Immature natural killer cell (primary cell): ENCODE data around the gene PKP2. TPM values are rescaled to one million over a fixed set of nuclear protein-coding genes. Genes with fewer than 3 reads are reported as not detected.

Source experiments
- DNase-seq, 3 donors: peaks; one replicate each; pipeline ENCODE4 v3.0.0; 2022; ENCODE audit warnings: mixed read lengths in 1 of 3
- H3K27ac Mint-ChIP-seq, 6 donors: one replicate each; pipeline ENCODE4 v1.8.0; 2020; ENCODE audit warnings: mixed read lengths in 6 of 6, mild to moderate bottlenecking in 5 of 6, inconsistent platforms in 4 of 6, moderate library complexity in 3 of 6
- H3K27me3 Mint-ChIP-seq, 3 donors: one replicate each; pipeline ENCODE4 v1.8.0; 2020 to 2021; ENCODE audit warnings: low read depth in 3 of 3, mild to moderate bottlenecking in 3 of 3, mixed read lengths in 3 of 3, moderate library complexity in 3 of 3, inconsistent platforms in 1 of 3
- H3K36me3 Mint-ChIP-seq, 3 donors: one replicate each; pipeline ENCODE4 v1.8.0; 2020; ENCODE audit warnings: mixed read lengths in 3 of 3, inconsistent platforms in 2 of 3, mild to moderate bottlenecking in 2 of 3
- H3K4me1 Mint-ChIP-seq, 2 donors: one replicate each; pipeline ENCODE4 v1.8.0; 2020; ENCODE audit warnings: inconsistent platforms in 2 of 2, mild to moderate bottlenecking in 2 of 2, mixed read lengths in 2 of 2, moderate library complexity in 1 of 2
- H3K4me3 Mint-ChIP-seq, 5 donors: one replicate each; pipeline ENCODE4 v1.8.0; 2020; ENCODE audit warnings: mild to moderate bottlenecking in 5 of 5, mixed read lengths in 5 of 5, inconsistent platforms in 3 of 5, moderate library complexity in 3 of 5
- H3K9me3 Mint-ChIP-seq, 6 donors: one replicate each; pipeline ENCODE4 v1.8.0; 2020; ENCODE audit warnings: mild to moderate bottlenecking in 6 of 6, mixed read lengths in 6 of 6, inconsistent platforms in 4 of 6, moderate library complexity in 3 of 6
- polyA plus RNA-seq, 3 donors: library from polyadenylated mRNA; unstranded; fragments of 300-500 nt; fragmentation: Illumina TruSeq; gene quantifications; one replicate each; pipeline ENCODE4 v1.2.3, GENCODE V29; 2021

PKP2 gene
- polyA plus RNA-seq, 3 donors from 2014 or later = 0.21 to 0.34 TPM; not detected in 1

DNA sequence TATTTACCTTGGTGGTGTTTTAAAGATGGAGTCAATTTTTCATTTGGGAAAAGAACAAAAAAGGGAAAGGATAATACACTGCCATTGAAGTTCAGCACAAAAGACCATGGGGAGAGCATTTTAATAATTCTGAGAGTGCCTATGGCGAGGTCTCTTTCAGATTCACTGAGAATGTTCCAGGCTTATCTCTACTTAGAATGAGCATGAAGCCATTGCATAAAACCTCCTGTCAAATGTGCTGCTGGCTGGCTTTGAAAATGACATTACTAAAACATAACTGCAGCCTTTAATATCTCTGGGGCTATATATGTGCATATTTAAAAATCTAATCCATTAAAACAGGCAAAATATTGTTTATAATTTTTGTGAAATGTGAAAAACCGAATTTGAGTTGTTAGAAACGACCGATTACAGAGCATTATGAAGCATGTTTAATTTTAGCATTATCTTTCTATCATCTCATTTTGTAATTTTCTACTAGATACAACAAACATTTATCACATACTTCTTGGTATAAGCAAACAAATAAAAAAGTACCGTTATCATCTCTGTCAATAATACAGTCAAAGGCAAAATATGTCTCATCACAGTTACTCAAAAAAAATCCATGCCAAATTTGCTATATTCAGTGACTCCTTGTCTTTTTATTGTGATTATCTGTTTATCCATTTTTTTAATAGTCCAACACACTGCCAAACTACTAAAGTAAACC lies 95.2 kb downstream of the PKP2 start:
- Mint-ChIP-seq H3K27ac (no peak overlapping the region), H3K36me3 (no peaks in the 10 kb centered on the region), H3K4me1 (no peaks in the 10 kb centered on the region), H3K27me3 (peaks cover 0 to 6% (median 2%) of the 10 kb centered on the region in 3 donors), H3K4me3 (no peak overlapping the region), H3K9me3 (peaks cover 0 to 12% (median 0%) of the 10 kb centered on the region in 6 donors)
- no peak for DNase-seq

DNA sequence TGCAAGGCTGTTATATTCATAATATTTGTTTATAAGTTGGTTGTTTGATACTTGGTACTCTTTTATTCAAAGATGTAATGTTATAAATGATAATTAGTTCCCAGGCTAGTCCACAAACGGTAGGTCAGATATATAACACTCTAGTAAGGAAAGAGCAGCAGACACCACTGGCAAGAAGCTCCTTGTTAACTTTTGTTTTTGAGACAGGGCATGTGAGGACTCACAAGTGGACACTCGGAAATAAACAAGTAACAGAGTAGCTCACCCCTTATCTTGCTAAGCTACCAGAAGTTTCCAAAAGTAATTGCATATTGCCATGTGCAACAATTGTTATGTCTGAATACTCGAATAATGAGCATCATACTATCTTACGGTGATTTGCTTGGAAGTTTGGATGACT lies 102.3 kb downstream of the PKP2 start:
- H3K27ac Mint-ChIP-seq = no peak overlapping the region
- DNase-seq = no peak
- no peak overlapping the region for H3K4me3 Mint-ChIP-seq
- H3K36me3 Mint-ChIP-seq = no peaks in the 10 kb centered on the region
- H3K27me3 Mint-ChIP-seq = peaks cover 0 to 6% (median 2%) of the 10 kb centered on the region in 3 donors
- no peaks in the 10 kb centered on the region for H3K9me3 Mint-ChIP-seq
- H3K4me1 Mint-ChIP-seq = no peaks in the 10 kb centered on the region

DNA sequence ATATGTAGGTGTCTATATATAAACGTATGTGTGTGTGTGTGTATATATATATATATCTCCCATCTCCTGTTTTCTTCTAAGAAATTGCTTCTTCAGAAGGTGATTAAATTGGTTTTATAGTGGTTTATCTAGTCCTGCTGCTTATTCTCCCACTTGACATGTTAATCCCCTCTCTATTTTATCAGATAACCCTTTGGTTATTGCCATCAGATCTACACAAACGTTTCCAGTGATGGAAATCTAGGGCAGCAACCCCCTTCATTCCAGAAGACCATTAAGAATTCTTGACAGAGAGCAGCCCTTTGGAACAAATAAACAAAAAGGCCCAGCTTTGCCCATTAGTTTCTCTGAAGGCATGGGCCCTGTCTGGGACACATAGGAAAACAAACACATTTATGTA lies 106.7 kb downstream of the PKP2 start:
- H3K36me3 Mint-ChIP-seq = no peaks in the 10 kb centered on the region
- no peak overlapping the region for H3K4me3 Mint-ChIP-seq
- peaks cover 0 to 4% (median 1%) of the 10 kb centered on the region in 3 donors for H3K27me3 Mint-ChIP-seq
- no peaks in the 10 kb centered on the region for H3K4me1 Mint-ChIP-seq
- no peaks in the 10 kb centered on the region for H3K9me3 Mint-ChIP-seq
- DNase-seq = no peak
- H3K27ac Mint-ChIP-seq = no peak overlapping the region

DNA sequence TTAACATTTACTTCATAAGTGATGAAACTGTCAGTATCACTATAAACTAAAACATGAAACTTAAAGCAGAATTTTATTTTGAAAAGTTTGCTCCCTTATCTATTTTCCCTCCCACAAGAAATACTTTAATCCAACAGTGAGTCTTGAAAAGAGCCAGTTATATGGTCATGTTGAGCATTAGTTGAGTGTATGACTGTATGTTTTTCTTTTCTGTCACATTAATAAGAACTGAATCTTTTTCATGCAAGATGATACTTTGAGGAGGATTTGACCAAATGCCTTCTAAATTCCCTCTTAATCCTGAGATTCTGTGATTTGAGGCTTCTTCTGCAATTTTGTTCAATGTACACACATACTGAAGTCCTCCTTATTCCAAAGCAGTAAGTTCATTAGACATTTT lies 107.1 kb downstream of the PKP2 start:
- Mint-ChIP-seq H3K4me1 (no peaks in the 10 kb centered on the region), H3K36me3 (no peaks in the 10 kb centered on the region), H3K4me3 (no peak overlapping the region), H3K27me3 (peaks cover 0 to 4% (median 1%) of the 10 kb centered on the region in 3 donors), H3K9me3 (no peaks in the 10 kb centered on the region), H3K27ac (no peak overlapping the region)
- no peak for DNase-seq

DNA sequence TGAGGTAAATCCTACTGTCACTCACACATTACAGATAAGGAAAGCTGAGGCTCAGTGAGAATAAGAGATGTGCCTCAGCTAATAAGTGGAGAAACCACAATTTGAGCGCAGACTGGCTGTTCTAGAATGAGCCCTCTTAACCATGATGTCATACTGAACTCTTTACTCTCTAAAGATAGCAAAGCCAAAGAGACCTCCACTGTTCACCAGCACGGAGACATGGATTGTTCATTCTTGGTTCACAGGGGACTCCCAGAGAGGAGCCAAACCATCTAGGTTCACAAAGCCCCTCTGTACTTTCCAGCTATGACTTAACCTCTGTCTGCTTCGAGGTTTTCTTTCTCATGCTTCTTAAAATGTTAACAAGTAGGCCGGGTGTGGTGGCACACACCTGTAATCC lies 108.2 kb downstream of the PKP2 start:
- no peak overlapping the region for H3K27ac Mint-ChIP-seq

DNA sequence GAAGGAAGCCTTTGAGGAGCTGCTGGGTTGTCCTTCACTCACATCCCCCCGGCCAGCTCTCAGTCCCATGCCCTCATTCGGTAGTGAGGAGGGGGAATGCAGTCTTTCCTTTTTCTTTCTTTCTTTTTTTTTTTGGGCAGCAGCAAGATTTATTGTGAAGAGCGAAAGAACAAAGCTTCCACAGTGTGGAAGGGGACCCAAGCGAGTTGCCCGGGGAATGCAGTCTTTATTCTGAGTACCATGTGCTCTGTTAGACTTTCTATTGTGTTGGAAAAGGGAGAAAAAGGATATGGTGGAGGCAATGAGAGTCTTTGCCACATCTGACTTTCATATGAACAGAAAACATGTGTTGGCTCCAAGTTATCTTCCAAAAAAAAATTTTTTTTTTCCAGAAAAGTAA lies 111.0 kb downstream of the PKP2 start:
- no peaks in the 10 kb centered on the region for H3K9me3 Mint-ChIP-seq
- H3K36me3 Mint-ChIP-seq = no peaks in the 10 kb centered on the region
- DNase-seq = no peak
- H3K27ac Mint-ChIP-seq = no peak overlapping the region
- no peak overlapping the region for H3K4me3 Mint-ChIP-seq
- H3K4me1 Mint-ChIP-seq = no peaks in the 10 kb centered on the region
- H3K27me3 Mint-ChIP-seq = peaks cover 1 to 2% (median 2%) of the 10 kb centered on the region in 3 donors

More for the DNA sequence above, 108.2 kb downstream of the PKP2 start:
- Mint-ChIP-seq H3K27me3 (peaks cover 0 to 5% (median 1%) of the 10 kb centered on the region in 3 donors), H3K36me3 (no peaks in the 10 kb centered on the region), H3K4me3 (no peak overlapping the region), H3K4me1 (no peaks in the 10 kb centered on the region), H3K9me3 (no peaks in the 10 kb centered on the region)
- DNase-seq = no peak

DNA sequence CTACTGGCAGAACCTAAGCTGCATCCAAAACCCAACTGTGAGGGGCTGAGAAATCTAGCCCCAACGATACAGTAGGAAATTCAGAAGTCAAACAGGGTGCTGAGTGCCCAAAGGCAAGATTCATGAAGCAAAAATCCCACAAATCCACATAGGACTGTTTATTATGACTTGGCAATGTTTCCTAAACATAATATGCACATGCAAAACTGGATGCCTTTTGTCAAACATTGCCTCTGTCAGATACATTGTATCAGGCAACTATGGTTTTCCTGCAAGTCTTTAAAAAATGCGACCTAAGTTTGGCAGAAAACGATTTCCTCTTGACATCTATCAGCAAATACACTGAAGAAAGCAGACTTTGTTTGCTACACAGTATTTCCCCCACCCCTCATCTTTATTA lies 113.5 kb downstream of the PKP2 start:
- Mint-ChIP-seq H3K27me3 (peaks cover 2 to 5% (median 4%) of the 10 kb centered on the region in 3 donors), H3K9me3 (no peaks in the 10 kb centered on the region), H3K4me3 (no peak overlapping the region), H3K27ac (no peak overlapping the region), H3K36me3 (no peaks in the 10 kb centered on the region), H3K4me1 (no peaks in the 10 kb centered on the region)
- DNase-seq = no peak

DNA sequence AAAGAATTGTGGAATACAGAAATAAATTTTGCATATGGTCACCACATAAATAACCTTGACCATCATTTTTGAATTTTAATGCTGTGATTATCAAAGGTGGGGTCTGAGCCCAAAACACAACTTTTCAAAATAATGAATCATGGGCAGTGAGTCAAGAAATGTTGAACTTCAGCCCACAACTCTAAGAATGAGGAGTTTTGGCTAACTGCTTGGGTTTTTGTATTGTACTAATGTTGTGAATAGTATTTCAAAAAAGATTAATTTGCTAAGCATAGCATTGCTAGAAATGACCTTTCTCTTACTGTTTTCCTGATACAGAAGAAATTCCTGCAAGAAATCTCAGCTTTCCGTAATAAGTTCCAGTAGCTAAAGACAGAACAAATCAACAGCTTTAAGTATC lies 116.5 kb downstream of the PKP2 start:
- no peak for DNase-seq
- no peak overlapping the region for H3K27ac Mint-ChIP-seq
- peaks cover 2 to 7% (median 4%) of the 10 kb centered on the region in 3 donors for H3K27me3 Mint-ChIP-seq
- H3K4me1 Mint-ChIP-seq = no peaks in the 10 kb centered on the region
- no peaks in the 10 kb centered on the region for H3K9me3 Mint-ChIP-seq
- no peaks in the 10 kb centered on the region for H3K36me3 Mint-ChIP-seq
- H3K4me3 Mint-ChIP-seq = no peak overlapping the region

DNA sequence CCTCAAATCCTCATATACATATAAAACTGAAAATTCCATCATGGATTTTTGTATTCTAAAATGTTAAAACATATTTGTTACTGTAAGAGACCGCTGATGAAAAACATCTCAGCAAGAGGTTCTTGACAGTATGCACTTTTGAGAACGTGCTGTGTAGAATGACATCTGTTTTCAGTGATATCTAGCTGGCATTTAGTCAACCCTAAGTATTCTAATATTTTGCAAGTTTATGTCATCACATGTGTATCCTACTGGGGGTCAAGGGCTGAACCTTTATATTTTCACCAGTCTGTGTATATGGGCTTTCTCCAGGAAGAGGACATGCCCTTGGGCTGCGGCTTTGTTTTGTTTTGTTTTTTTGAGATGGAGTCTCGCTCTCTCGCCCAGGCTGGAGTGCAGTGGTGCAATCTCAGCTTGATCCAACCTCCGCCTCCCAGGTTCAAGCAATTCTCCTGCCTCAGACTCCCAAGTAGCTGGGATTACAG lies 118.8 kb downstream of the PKP2 start:
- no peak for DNase-seq
- H3K9me3 Mint-ChIP-seq = peaks cover 0 to 2% (median 0%) of the 10 kb centered on the region in 6 donors
- H3K36me3 Mint-ChIP-seq = no peaks in the 10 kb centered on the region
- H3K4me1 Mint-ChIP-seq = no peaks in the 10 kb centered on the region
- no peak overlapping the region for H3K4me3 Mint-ChIP-seq
- H3K27me3 Mint-ChIP-seq = peaks cover 2 to 7% (median 4%) of the 10 kb centered on the region in 3 donors
- no peak overlapping the region for H3K27ac Mint-ChIP-seq

DNA sequence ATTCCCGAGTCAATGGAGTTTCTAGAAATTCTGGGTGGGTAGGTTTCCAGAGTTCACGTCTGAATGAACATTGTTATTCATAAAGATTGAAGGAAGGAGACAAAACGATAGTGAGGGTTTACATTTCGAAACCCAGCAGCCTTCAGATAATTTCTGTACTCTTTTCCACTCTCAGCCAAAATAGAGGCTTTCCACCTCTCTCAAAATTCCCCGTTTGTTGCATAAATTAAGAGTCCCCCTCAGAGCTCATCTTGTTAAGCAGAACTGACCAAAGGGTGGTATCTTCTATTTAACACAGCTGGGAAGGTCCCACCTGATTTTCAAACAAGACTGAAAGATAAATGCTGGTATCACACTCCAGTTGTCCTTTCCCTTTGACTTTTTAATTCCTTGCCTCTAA lies 119.4 kb downstream of the PKP2 start:
- peaks cover 0 to 2% (median 0%) of the 10 kb centered on the region in 6 donors for H3K9me3 Mint-ChIP-seq
- no peak overlapping the region for H3K4me3 Mint-ChIP-seq
- DNase-seq = no peak
- H3K36me3 Mint-ChIP-seq = no peaks in the 10 kb centered on the region
- H3K27me3 Mint-ChIP-seq = peaks cover 2 to 7% (median 2%) of the 10 kb centered on the region in 3 donors
- no peak overlapping the region for H3K27ac Mint-ChIP-seq
- H3K4me1 Mint-ChIP-seq = no peaks in the 10 kb centered on the region

DNA sequence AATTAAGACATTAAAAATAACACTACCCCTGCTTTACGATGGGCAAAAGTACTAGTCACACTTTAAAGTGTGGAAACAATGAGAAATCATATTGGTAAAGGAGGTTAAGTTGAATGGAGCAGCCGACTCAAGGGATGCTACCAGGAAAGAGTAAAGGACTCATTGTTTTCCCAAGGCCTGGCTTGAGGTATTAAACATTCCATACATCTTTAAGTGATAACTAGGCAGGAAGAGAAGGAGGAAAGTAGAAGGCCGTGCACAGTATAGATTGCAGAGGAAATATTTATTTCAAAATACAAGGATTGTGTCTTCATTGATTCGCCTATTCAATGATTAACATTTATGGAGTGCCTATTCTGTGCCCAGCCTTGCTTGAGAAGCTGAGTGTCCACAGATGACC lies 120.3 kb downstream of the PKP2 start:
- Mint-ChIP-seq H3K27me3 (peaks cover 1 to 7% (median 2%) of the 10 kb centered on the region in 3 donors), H3K36me3 (no peaks in the 10 kb centered on the region), H3K27ac (no peak overlapping the region), H3K4me3 (no peak overlapping the region), H3K9me3 (peaks cover 0 to 2% (median 0%) of the 10 kb centered on the region in 6 donors), H3K4me1 (no peaks in the 10 kb centered on the region)
- no peak for DNase-seq

DNA sequence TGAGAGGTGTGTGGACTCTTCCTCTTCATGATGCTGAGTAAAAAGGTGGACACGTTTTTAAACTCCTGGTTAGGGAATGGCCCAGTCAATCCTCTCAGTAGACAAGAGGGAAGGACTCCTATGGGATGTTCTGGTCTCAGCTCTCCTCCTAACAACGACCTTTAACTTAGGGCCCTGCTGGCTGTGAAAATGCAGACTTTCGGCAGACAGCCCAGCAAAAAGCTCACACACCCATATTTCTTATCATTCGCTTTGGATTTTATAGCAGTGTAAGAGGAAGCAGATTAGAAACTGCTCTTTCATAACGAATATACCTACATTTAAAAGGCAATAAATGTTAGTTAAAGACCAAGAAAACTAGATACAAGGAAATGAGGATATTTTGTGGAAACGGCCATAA lies 122.9 kb downstream of the PKP2 start:
- Mint-ChIP-seq H3K4me1 (no peaks in the 10 kb centered on the region), H3K9me3 (peaks cover 0 to 2% (median 0%) of the 10 kb centered on the region in 6 donors), H3K4me3 (no peak overlapping the region), H3K36me3 (no peaks in the 10 kb centered on the region), H3K27ac (no peak overlapping the region), H3K27me3 (peaks cover 1 to 3% (median 3%) of the 10 kb centered on the region in 3 donors)
- DNase-seq = no peak

DNA sequence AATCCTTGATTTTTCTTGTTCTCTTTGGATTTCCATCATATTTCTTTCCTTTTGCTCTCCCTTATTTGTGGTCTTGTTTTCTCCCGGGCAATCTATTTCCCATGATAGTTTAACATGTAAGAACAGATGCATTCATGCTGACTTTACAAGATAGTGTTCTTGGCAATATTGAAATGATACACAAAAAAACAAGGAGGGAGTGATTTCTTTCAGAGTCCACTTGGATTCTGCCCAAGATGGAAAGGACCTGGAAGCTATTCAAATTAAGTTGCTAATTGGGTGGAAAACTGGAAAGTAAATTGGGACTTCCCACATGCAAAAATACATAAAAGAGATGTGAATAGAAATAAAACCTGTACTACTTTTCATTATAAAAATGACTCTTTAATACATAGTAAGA lies 126.4 kb downstream of the PKP2 start:
- no peak overlapping the region for H3K27ac Mint-ChIP-seq
- no peak overlapping the region for H3K4me3 Mint-ChIP-seq

DNA sequence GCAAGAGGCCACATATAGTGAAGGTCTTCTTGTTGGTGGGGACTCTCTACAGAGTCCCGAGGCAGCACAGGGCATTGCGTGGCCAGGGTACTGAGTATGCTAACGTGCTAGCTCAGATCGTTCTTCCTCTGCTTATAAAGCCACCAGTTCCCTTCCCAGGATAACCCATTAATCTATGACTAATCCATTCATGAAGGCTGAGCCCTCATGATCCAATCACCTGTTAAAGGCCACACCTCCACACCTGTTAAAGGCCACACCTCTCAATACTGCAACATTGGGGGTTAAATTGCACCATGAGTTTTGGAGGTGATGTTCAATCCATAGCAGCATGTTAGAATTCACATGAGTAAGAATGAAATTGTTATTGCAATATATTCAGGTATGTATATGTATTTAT lies 128.1 kb downstream of the PKP2 start:
- Mint-ChIP-seq H3K27ac (no peak overlapping the region), H3K9me3 (peaks cover 0 to 2% (median 0%) of the 10 kb centered on the region in 6 donors), H3K4me1 (no peaks in the 10 kb centered on the region), H3K36me3 (no peaks in the 10 kb centered on the region), H3K4me3 (no peak overlapping the region), H3K27me3 (peaks cover 2 to 3% (median 3%) of the 10 kb centered on the region in 3 donors)
- no peak for DNase-seq

More for the DNA sequence above, 126.4 kb downstream of the PKP2 start:
- no peaks in the 10 kb centered on the region for H3K4me1 Mint-ChIP-seq
- peaks cover 3% of the 10 kb centered on the region in 3 donors for H3K27me3 Mint-ChIP-seq
- H3K36me3 Mint-ChIP-seq = no peaks in the 10 kb centered on the region
- H3K9me3 Mint-ChIP-seq = peaks cover 0 to 2% (median 0%) of the 10 kb centered on the region in 6 donors
- DNase-seq = no peak

DNA sequence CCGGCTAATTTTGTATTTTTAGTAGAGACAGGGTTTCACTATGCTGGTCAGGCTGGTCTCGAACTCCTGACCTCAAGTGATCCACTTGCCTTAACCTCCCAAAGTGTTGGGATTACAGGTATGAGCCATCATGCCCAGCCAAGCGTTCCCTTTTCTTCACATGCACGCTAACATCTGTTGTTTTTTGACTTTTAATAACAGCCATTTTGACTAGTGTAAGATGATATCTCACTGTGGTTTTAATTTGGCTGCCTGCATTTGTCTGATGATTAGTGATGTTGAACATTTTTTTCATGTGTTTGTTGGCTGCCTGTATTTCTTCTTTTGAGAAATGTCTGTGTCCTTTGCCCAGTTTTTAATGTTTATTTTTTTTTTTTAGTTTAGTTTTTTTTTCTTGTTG lies 130.7 kb downstream of the PKP2 start:
- peaks cover 2 to 8% (median 7%) of the 10 kb centered on the region in 3 donors for H3K27me3 Mint-ChIP-seq
- H3K4me1 Mint-ChIP-seq = no peaks in the 10 kb centered on the region
- H3K36me3 Mint-ChIP-seq = no peaks in the 10 kb centered on the region
- no peaks in the 10 kb centered on the region for H3K9me3 Mint-ChIP-seq
- H3K27ac Mint-ChIP-seq = no peak overlapping the region
- no peak overlapping the region for H3K4me3 Mint-ChIP-seq
- no peak for DNase-seq
